HepG2 (cell line): ENCODE data around the gene SNRPF. TPM values are rescaled to one million over a fixed set of nuclear protein-coding genes. Genes with fewer than 3 reads are reported as not detected.
A peak's percentile ranks its signal among the peaks of the same experiment; 100 is the strongest.

Experiments used
- ATAC-seq: fragments of 200-7000 bp; cut with Tn5 transposase; 3 replicates; pipeline ENCODE4 v1.9.1; 2020; ENCODE audit warnings: mild to moderate bottlenecking, moderate library complexity
- BruUV-seq: library from RNA; stranded (reverse); fragments of 400-500 nt; replicated peaks from 2 replicates; lab custom pipeline; 2021; lab: Mats Ljungman, UMichigan
- CTCF ChIA-PET: fragments of 300-600 bp; formaldehyde crosslinking; extraction: SDS; loops from one replicate; lab custom pipeline; 2021; ENCODE audit warnings: low total read pairs, inconsistent platforms, low intra/inter-chr PET ratio; lab: Yijun Ruan, JAX
- POLR2A ChIA-PET: fragments of 350-600 bp; sonication (Branson Sonifier 250); formaldehyde crosslinking; loops from one replicate; lab custom pipeline; 2020; ENCODE audit warnings: antibody characterized with exemption, inconsistent platforms; lab: Yijun Ruan, JAX
- DNase-seq: peaks from one replicate; pipeline ENCODE4 v3.0.0-alpha.2; 2015; ENCODE audit warnings: low spot score
- FAIRE-seq: peaks from 3 replicates; lab custom pipeline; 2011; peaks lifted over from hg19 to GRCh38; lab: Jason Lieb, UNC
- H2AFZ ChIP-seq: one replicate; pipeline ENCODE4 v1.6.1; 2011; ENCODE audit warnings: low read length, inconsistent platforms
- H3K27ac ChIP-seq: fragments of 300-600 bp; 3 replicates; pipeline ENCODE4 v1.8.0; 2011; ENCODE audit warnings: mixed run types, mild to moderate bottlenecking, mixed read lengths, low read length, inconsistent platforms; ENCODE audit not compliant: insufficient read depth; ENCODE audit errors: extremely low read length
- H3K27me3 ChIP-seq, 2 experiments: fragments of 200-600 bp in 1 of 2; 2 replicates in 1 of 2; 3 replicates in 1 of 2; pipeline versions ENCODE4 v1.6.0 to v1.8.0; 2011; ENCODE audit warnings: low read length in 2 of 2, mild to moderate bottlenecking in 2 of 2, moderate library complexity in 2 of 2, inconsistent platforms in 1 of 2; ENCODE audit not compliant: insufficient read depth in 2 of 2, control insufficient read depth in 1 of 2
- H3K36me3 ChIP-seq, 2 experiments: fragments of 200-600 bp in 1 of 2; replicated peaks in 1 of 2; 2 replicates in 1 of 2; 3 replicates in 1 of 2; pipeline versions ENCODE4 v1.5.1 to v1.8.0; 2011; ENCODE audit warnings: low read length in 2 of 2, inconsistent platforms in 1 of 2; ENCODE audit not compliant: insufficient read depth in 2 of 2, control insufficient read depth in 1 of 2
- H3K4me1 ChIP-seq: 2 replicates; pipeline ENCODE4 v1.5.1; 2012; ENCODE audit warnings: low read length, inconsistent platforms; ENCODE audit not compliant: insufficient read depth
- H3K4me2 ChIP-seq: 2 replicates; pipeline ENCODE4 v1.6.0; 2011; ENCODE audit warnings: low read depth, low read length, inconsistent platforms
- H3K4me3 ChIP-seq, 3 experiments: fragments of 200-600 bp in 1 of 3; sonication (generic), shearing (Covaris generic) in 1 of 3; replicated peaks in 1 of 3; 2 replicates each; pipeline ENCODE4 v1.5.1; 2011 to 2016; ENCODE audit warnings: low read length in 3 of 3, inconsistent platforms in 2 of 3, low read depth in 2 of 3, mild to moderate bottlenecking in 2 of 3, control low read depth in 1 of 3, mixed read lengths in 1 of 3; ENCODE audit not compliant: insufficient read depth in 1 of 3
- H3K79me2 ChIP-seq: one replicate; pipeline ENCODE4 v1.6.1; 2011; ENCODE audit warnings: low read length, inconsistent platforms; ENCODE audit not compliant: insufficient read depth
- H3K9ac ChIP-seq: 2 replicates; pipeline ENCODE4 v1.6.0; 2011; ENCODE audit warnings: mild to moderate bottlenecking, low read depth, low read length, inconsistent platforms; ENCODE audit not compliant: insufficient read depth
- H3K9me3 ChIP-seq: 2 replicates; pipeline ENCODE4 v1.5.1; 2012; ENCODE audit warnings: mild to moderate bottlenecking, low read length
- H4K20me1 ChIP-seq: 2 replicates; pipeline ENCODE4 v1.6.0; 2011; ENCODE audit warnings: inconsistent platforms, mild to moderate bottlenecking, low read length, moderate library complexity; ENCODE audit not compliant: insufficient read depth
- CBX1 ChIP-seq: IDR thresholded peaks from one replicate; pipeline ENCODE4 v1.6.1; 2016; ENCODE audit warnings: antibody characterized with exemption, low read depth
- HNF4A ChIP-seq: sonication (generic); formaldehyde crosslinking; IDR thresholded peaks from 2 replicates; pipeline ENCODE4 v1.4.0; 2020; ENCODE audit warnings: missing genetic modification reagents
- HOXD1 ChIP-seq: sonication (generic); formaldehyde crosslinking; IDR thresholded peaks from 2 replicates; pipeline ENCODE4 v1.5.0; 2020; ENCODE audit warnings: missing genetic modification reagents
- KLF13 ChIP-seq: sonication (generic); formaldehyde crosslinking; IDR thresholded peaks from 2 replicates; pipeline ENCODE4 v1.4.0; 2020; ENCODE audit warnings: mild to moderate bottlenecking, missing genetic modification reagents
- SOX5 ChIP-seq: IDR thresholded peaks from 2 replicates; pipeline ENCODE4 v1.6.1; 2016; ENCODE audit warnings: borderline replicate concordance
- SRSF1 ChIP-seq: fragments of 200-400 bp; formaldehyde crosslinking; optimal IDR thresholded peaks from 2 replicates; pipeline ENCODE3; 2017; ENCODE audit warnings: mild to moderate bottlenecking, low read depth, low read length, moderate library complexity
- ZNF547 ChIP-seq: sonication (generic); formaldehyde crosslinking; IDR thresholded peaks from 2 replicates; pipeline ENCODE4 v1.5.1; 2020; ENCODE audit warnings: mild to moderate bottlenecking, missing genetic modification reagents
- WGBS: methylation state at CpG from one replicate; pipeline ENCODE4 v1.1.6; 2017; ENCODE audit warnings: low lambda C conversion rate; 5-methylcytosine and 5-hydroxymethylcytosine counted together
- in situ Hi-C: cut with HindIII; loops from 2 replicates; pipeline ENCODE4 v1.10.0; 2017; ENCODE audit warnings: low pct_unique_long_range_greater_than_20kb; ENCODE audit not compliant: extremely low pct_ligation_motif_present
- intact Hi-C: fragments of 100-400 bp; cut with micrococcal nuclease; formaldehyde crosslinking; loops from one replicate; pipeline ENCODE4 v1.10.0; 2022; ENCODE audit not compliant: unreplicated experiment
- polyA plus RNA-seq, 8 experiments: library from polyadenylated mRNA; depleted of rRNA in 3 of 8; stranded (reverse) in 7 of 8; unstranded in 1 of 8; fragments of >200 nt; fragmentation: Illumina TruSeq in 4 of 8; extraction: Trizol in 4 of 8; gene quantifications; 2 replicates each; pipeline versions ENCODE4 v1.2.1 to v1.2.3, GENCODE V29; 2011 to 2016; ENCODE audit warnings: low read depth in 4 of 8, missing spikeins in 1 of 8, mixed read lengths in 1 of 8; ENCODE audit not compliant: insufficient read depth in 1 of 8
- total RNA-seq, 5 experiments: library from RNA; depleted of rRNA; stranded (reverse); fragments of >200 nt; fragmentation: Illumina TruSeq; extraction: Trizol; gene quantifications; 2 replicates each; pipeline ENCODE4 v1.2.3, GENCODE V29; 2016; ENCODE audit warnings: low read depth in 1 of 5
- TF ChIP-seq, protein P1 (sequence below): sonication (generic); formaldehyde crosslinking; IDR thresholded peaks from 2 replicates; pipeline ENCODE4 v1.4.0; 2020; ENCODE audit warnings: missing genetic modification reagents
- TF ChIP-seq, protein P2 (sequence below): sonication (generic); formaldehyde crosslinking; IDR thresholded peaks from 2 replicates; pipeline ENCODE4 v1.5.1; 2020; ENCODE audit warnings: mild to moderate bottlenecking, missing genetic modification reagents, moderate library complexity
- TF ChIP-seq, protein P3 (sequence below): sonication (generic); formaldehyde crosslinking; IDR thresholded peaks from 2 replicates; pipeline ENCODE4 v1.4.0; 2020; ENCODE audit warnings: missing genetic modification reagents, borderline replicate concordance
- TF ChIP-seq, protein P4 (sequence below): sonication (generic); IDR thresholded peaks from 2 replicates; pipeline ENCODE4 v1.6.1; 2016; ENCODE audit warnings: low read depth, borderline replicate concordance

Gene SNRPF
- total and polyA plus RNA-seq, 2 of the 13 experiments (the other 11 are each of a cell fraction or from before 2014, with no cell fraction given), result 31.7 to 77.2 TPM

DNA sequence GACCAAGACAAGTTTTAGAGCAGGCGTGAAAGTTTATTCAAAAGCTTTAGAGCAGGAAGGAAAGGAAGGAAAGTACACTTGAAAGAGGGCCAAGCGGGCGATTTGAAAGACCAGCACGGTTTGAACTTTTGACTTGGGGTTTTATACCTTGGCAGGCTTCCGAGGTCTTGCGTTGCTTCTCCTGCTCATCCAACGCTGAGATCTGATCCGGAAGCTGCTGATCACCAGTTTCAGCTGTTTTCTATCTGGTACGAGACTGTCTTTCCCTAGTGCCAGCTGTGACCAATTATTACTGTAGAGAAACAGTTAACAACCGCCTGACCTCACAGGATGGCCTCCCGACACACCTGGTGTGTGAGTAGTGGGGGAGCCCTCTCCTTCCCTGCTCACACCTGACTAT, 20.6 kb upstream of the SNRPF start:
- ATAC-seq, result peak; percentile 68
- H3K27ac ChIP-seq, result no peak overlapping the region
- H3K9ac ChIP-seq, result no peak overlapping the region
- in situ Hi-C loops (no loop called here), intact Hi-C loops (no loop called here)
- ChIA-PET POLR2A (no interaction called here), CTCF (no interaction called here)
- H3K4me2 ChIP-seq, result peak overlapping the region; percentile 78
- no peaks in the 10 kb centered on the region for H3K79me2 ChIP-seq
- BruUV-seq, result no TSS peak
- H3K27me3 ChIP-seq, result peaks cover 0 to 5% of the 10 kb centered on the region in 2 experiments; a peak in 1 of 5 replicates
- peaks cover 24% of the 10 kb centered on the region for H3K4me1 ChIP-seq
- H2AFZ ChIP-seq, result peak overlapping the region; percentile 27
- H3K9me3 ChIP-seq, result no peaks in the 10 kb centered on the region
- WGBS, result 1% methylated on average over 10 of the region's 11 CpGs
- DNase-seq, result peak; percentile 49
- peak; percentile 72 for FAIRE-seq
- H3K36me3 ChIP-seq, result no peaks in the 10 kb centered on the region
- peak overlapping the region in 1 of 3 experiments; percentile 52; a peak in 3 of 6 replicates for H3K4me3 ChIP-seq
- H4K20me1 ChIP-seq, result no peaks in the 10 kb centered on the region
- TF ChIP-seq, protein P1, sequence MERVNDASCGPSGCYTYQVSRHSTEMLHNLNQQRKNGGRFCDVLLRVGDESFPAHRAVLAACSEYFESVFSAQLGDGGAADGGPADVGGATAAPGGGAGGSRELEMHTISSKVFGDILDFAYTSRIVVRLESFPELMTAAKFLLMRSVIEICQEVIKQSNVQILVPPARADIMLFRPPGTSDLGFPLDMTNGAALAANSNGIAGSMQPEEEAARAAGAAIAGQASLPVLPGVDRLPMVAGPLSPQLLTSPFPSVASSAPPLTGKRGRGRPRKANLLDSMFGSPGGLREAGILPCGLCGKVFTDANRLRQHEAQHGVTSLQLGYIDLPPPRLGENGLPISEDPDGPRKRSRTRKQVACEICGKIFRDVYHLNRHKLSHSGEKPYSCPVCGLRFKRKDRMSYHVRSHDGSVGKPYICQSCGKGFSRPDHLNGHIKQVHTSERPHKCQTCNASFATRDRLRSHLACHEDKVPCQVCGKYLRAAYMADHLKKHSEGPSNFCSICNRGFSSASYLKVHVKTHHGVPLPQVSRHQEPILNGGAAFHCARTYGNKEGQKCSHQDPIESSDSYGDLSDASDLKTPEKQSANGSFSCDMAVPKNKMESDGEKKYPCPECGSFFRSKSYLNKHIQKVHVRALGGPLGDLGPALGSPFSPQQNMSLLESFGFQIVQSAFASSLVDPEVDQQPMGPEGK (CRISPR knock-in tag), result no peak
- TF ChIP-seq CBX1, result no peak
- TF ChIP-seq SOX5 (CRISPR knock-in tag), result peak; percentile 15; the same call in 1 of the 2 replicates
- TF ChIP-seq KLF13 (CRISPR knock-in tag), result no peak
- TF ChIP-seq ZNF547 (CRISPR knock-in tag), result no peak
- TF ChIP-seq HNF4A (CRISPR knock-in tag), result 0 out of 2 replicates have a peak, but pooled peaks have one; percentile 20
- no peak for TF ChIP-seq HOXD1
- TF ChIP-seq, protein P2, sequence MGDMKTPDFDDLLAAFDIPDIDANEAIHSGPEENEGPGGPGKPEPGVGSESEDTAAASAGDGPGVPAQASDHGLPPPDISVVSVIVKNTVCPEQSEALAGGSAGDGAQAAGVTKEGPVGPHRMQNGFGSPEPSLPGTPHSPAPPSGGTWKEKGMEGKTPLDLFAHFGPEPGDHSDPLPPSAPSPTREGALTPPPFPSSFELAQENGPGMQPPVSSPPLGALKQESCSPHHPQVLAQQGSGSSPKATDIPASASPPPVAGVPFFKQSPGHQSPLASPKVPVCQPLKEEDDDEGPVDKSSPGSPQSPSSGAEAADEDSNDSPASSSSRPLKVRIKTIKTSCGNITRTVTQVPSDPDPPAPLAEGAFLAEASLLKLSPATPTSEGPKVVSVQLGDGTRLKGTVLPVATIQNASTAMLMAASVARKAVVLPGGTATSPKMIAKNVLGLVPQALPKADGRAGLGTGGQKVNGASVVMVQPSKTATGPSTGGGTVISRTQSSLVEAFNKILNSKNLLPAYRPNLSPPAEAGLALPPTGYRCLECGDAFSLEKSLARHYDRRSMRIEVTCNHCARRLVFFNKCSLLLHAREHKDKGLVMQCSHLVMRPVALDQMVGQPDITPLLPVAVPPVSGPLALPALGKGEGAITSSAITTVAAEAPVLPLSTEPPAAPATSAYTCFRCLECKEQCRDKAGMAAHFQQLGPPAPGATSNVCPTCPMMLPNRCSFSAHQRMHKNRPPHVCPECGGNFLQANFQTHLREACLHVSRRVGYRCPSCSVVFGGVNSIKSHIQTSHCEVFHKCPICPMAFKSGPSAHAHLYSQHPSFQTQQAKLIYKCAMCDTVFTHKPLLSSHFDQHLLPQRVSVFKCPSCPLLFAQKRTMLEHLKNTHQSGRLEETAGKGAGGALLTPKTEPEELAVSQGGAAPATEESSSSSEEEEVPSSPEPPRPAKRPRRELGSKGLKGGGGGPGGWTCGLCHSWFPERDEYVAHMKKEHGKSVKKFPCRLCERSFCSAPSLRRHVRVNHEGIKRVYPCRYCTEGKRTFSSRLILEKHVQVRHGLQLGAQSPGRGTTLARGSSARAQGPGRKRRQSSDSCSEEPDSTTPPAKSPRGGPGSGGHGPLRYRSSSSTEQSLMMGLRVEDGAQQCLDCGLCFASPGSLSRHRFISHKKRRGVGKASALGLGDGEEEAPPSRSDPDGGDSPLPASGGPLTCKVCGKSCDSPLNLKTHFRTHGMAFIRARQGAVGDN (CRISPR knock-in tag), result no peak
- TF ChIP-seq, protein P3, sequence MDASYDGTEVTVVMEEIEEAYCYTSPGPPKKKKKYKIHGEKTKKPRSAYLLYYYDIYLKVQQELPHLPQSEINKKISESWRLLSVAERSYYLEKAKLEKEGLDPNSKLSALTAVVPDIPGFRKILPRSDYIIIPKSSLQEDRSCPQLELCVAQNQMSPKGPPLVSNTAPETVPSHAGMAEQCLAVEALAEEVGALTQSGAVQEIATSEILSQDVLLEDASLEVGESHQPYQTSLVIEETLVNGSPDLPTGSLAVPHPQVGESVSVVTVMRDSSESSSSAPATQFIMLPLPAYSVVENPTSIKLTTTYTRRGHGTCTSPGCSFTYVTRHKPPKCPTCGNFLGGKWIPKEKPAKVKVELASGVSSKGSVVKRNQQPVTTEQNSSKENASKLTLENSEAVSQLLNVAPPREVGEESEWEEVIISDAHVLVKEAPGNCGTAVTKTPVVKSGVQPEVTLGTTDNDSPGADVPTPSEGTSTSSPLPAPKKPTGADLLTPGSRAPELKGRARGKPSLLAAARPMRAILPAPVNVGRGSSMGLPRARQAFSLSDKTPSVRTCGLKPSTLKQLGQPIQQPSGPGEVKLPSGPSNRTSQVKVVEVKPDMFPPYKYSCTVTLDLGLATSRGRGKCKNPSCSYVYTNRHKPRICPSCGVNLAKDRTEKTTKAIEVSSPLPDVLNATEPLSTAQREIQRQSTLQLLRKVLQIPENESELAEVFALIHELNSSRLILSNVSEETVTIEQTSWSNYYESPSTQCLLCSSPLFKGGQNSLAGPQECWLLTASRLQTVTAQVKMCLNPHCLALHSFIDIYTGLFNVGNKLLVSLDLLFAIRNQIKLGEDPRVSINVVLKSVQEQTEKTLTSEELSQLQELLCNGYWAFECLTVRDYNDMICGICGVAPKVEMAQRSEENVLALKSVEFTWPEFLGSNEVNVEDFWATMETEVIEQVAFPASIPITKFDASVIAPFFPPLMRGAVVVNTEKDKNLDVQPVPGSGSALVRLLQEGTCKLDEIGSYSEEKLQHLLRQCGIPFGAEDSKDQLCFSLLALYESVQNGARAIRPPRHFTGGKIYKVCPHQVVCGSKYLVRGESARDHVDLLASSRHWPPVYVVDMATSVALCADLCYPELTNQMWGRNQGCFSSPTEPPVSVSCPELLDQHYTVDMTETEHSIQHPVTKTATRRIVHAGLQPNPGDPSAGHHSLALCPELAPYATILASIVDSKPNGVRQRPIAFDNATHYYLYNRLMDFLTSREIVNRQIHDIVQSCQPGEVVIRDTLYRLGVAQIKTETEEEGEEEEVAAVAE (CRISPR knock-in tag), result no peak
- TF ChIP-seq SRSF1, result no peak
- TF ChIP-seq, protein P4, sequence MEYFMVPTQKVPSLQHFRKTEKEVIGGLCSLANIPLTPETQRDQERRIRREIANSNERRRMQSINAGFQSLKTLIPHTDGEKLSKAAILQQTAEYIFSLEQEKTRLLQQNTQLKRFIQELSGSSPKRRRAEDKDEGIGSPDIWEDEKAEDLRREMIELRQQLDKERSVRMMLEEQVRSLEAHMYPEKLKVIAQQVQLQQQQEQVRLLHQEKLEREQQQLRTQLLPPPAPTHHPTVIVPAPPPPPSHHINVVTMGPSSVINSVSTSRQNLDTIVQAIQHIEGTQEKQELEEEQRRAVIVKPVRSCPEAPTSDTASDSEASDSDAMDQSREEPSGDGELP, result 0 out of 2 replicates have a peak, but pooled peaks have one; percentile 12
